Left renal cortex interstitium (tissue), 4 donors: ENCODE data around the gene CLCN3. TPM values are rescaled to one million over a fixed set of nuclear protein-coding genes. Genes with fewer than 3 reads are reported as not detected.
"Not testable (repeated sequence)": the region's sequence is repeated elsewhere in the genome, so short reads cannot be mapped to it uniquely, and the experiment has no call there.

Experiments used
- DNase-seq, 4 donors: peaks; one replicate each; pipeline ENCODE4 v3.0.0-alpha.2; 2013; ENCODE audit warnings: low read depth in 4 of 4, low spot score in 2 of 4, missing footprints in 1 of 4
- polyA plus RNA-seq, 4 donors: library from polyadenylated mRNA; unstranded; fragments of 120-200 nt; gene quantifications; one replicate each; pipeline ENCODE4 v1.2.1, GENCODE V29; 2013; ENCODE audit not compliant: insufficient read length in 4 of 4

Gene CLCN3
- polyA plus RNA-seq, 4 donors = 50.4 to 69.9 (median 60.6) TPM

GRCh38 chr4:169682372-169683047 is 62.1 kb downstream of the CLCN3 start:
- DNase-seq = no peak

GRCh38 chr4:169689681-169690080 is 69.3 kb downstream of the CLCN3 start:
- DNase-seq = no peak

- no peak for DNase-seq
Measured at GRCh38 chr4:169690787-169691186, 70.4 kb downstream of the CLCN3 start.

- no peak for DNase-seq
Measured at GRCh38 chr4:169698331-169698730, 78.0 kb downstream of the CLCN3 start.

GRCh38 chr4:169707958-169708643 is 87.7 kb downstream of the CLCN3 start:
- DNase-seq = no peak

GRCh38 chr4:169715826-169716225 is 95.4 kb downstream of the CLCN3 start:
- no peak for DNase-seq

- no peak for DNase-seq
Measured at GRCh38 chr4:169716677-169717076, 96.3 kb downstream of the CLCN3 start.

- DNase-seq = no peak
Measured at GRCh38 chr4:169720529-169720928, 100.2 kb downstream of the CLCN3 start.

GRCh38 chr4:169723207-169723965 is 103.0 kb downstream of the CLCN3 start:
- no peak for DNase-seq

GRCh38 chr4:169724260-169724659 is 103.9 kb downstream of the CLCN3 start:
- DNase-seq = no peak

- no peak for DNase-seq
Measured at GRCh38 chr4:169727616-169728015, 107.2 kb downstream of the CLCN3 start.

GRCh38 chr4:169730564-169730963 is 110.2 kb downstream of the CLCN3 start:
- no peak for DNase-seq

- DNase-seq = not testable (repeated sequence)
Measured at GRCh38 chr4:169738604-169739003, 118.2 kb downstream of the CLCN3 start.

- no peak for DNase-seq
Measured at GRCh38 chr4:169741569-169741968, 121.2 kb downstream of the CLCN3 start.

- DNase-seq = no peak
Measured at GRCh38 chr4:169744601-169745000, 124.2 kb downstream of the CLCN3 start.

GRCh38 chr4:169745291-169745690 is 124.9 kb downstream of the CLCN3 start:
- DNase-seq = no peak

- DNase-seq = no peak
Measured at GRCh38 chr4:169756971-169757574, 136.7 kb downstream of the CLCN3 start.

- peak; percentile 68 to 90 (median 75) for DNase-seq
Measured at GRCh38 chr4:169757575-169758184, 137.3 kb downstream of the CLCN3 start, which contains the start of gene HPF1. TSS of gene HPF1 (minus strand) at chr4:169757944. CDS start at chr4:169757877, 67 bp downstream.

- no peak for DNase-seq
Measured at GRCh38 chr4:169758401-169758962, 138.1 kb downstream of the CLCN3 start.

- DNase-seq = no peak
Measured at GRCh38 chr4:169761846-169762245, 141.5 kb downstream of the CLCN3 start.
